ENCODE results near the gene ZFYVE28. TPM values are rescaled to one million over a fixed set of nuclear protein-coding genes. Genes with fewer than 3 reads are reported as not detected.

The ZFYVE28 gene
- total and polyA plus RNA-seq, 2 of the 8 experiments (the other 6 are each of a cell fraction or from before 2014, with no cell fraction given) = 1.7 to 4.9 TPM

DNA sequence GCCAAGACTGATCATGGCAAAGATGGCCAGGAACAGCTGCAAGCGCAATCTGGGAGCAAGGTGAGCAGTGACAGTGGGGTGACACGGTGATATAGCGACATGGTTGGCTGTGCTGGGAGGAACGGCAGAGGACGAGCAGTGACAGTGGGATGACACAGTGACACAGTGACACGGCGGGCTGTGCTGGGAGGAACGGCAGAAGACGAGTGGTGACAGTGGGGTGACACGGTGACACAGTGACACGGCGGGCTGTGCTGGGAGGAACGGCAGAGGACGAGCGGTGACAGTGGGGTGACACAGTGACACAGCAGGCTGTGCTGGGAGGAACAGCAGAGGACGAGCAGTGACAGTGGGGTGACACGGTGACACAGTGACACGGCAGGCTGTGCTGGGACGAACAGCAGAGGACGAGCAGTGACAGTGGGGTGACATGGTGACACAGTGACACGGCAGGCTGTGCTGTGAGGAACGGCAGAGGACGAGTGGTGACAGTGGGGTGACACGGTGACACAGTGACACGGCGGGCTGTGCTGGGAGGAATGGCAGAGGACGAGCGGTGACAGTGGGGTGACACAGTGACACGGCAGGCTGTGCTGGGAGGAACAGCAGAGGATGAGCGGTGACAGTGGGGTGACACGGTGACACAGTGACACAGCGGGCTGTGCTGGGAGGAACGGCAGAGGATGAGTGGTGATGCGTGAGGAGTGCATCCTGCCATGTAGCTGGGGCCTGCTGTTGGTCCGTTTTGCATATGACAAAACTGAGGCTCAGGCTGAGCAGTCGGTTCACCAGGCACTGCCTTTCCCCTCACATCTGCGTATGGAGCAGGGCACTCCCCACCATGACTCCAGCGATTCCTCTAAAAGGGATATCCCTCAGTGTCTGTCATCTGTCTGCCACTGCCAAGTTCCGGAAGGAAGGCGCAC is 120.6 kb downstream of the ZFYVE28 start:
- Histone ChIP-seq H4K91ac (replicated peaks; ENCODE audit: insufficient read length, low read length) (no peak overlapping the region), H3K18ac (ENCODE audit: extremely low read depth, low read length) (no peak overlapping the region), H4K5ac (ENCODE audit: insufficient read length, low read depth, low read length) (no peak overlapping the region), H3K36me3 (ENCODE audit: control insufficient read depth in 2 of 4, insufficient read depth in 4 of 4, low read length in 3 of 4) (no peaks in the 10 kb centered on the region), H2AK5ac (ENCODE audit: low read depth, low read length) (0 out of 2 replicates have a peak overlapping the region, but pooled peaks have one; percentile 28), H3K23ac (ENCODE audit: insufficient read length) (no peak overlapping the region), H2BK15ac (ENCODE audit: low read length) (no peak overlapping the region; the same call in 1 of the 2 replicates), H3K4ac (replicated peaks; ENCODE audit: insufficient read length, low read depth, low read length) (no peak overlapping the region), H2BK20ac (ENCODE audit: low read length) (no peak overlapping the region), H3K4me2 (ENCODE audit: insufficient read depth in 1 of 2, low read depth in 2 of 2, low read length in 2 of 2) (no peak overlapping the region), H2AFZ (ENCODE audit: low read length) (no peak overlapping the region), H4K8ac (ENCODE audit: extremely low read depth, insufficient read depth, low read length) (no peak overlapping the region; the same call in 1 of the 2 replicates), H3K79me1 (ENCODE audit: low read depth, low read length) (no peaks in the 10 kb centered on the region; the same call in 1 of the 2 replicates), H2BK120ac (replicated peaks; ENCODE audit: low read depth, low read length) (no peak overlapping the region), H3K14ac (ENCODE audit: insufficient read length) (no peak overlapping the region), H3K9ac (replicated peaks in 1 of 4; ENCODE audit: extremely low read depth in 1 of 4, low read depth in 3 of 4, low read length in 3 of 4) (0 out of 7 replicates have a peak overlapping the region, but pooled peaks of 1 of the 4 experiments have one; percentile 21), H4K20me1 (replicated peaks in 1 of 2; ENCODE audit: control insufficient read depth in 1 of 2, insufficient read depth in 2 of 2, low read length in 2 of 2) (no peaks in the 10 kb centered on the region), H3K56ac (replicated peaks; ENCODE audit: insufficient read length, low read depth, low read length) (no peak overlapping the region), H2BK12ac (ENCODE audit: low read depth, low read length) (peak overlapping the region; percentile 69; the same call in 1 of the 2 replicates), H3K4me1 (replicated peaks in 1 of 4; ENCODE audit: control insufficient read depth in 3 of 4, insufficient read depth in 4 of 4, low read length in 3 of 4) (no peaks in the 10 kb centered on the region; a peak in 1 of 7 replicates), H3K23me2 (ENCODE audit: low read depth, low read length) (no peaks in the 10 kb centered on the region), H3K79me2 (ENCODE audit: control insufficient read depth in 1 of 2, insufficient read depth in 2 of 2, low read length in 2 of 2) (no peaks in the 10 kb centered on the region), H3K27ac (ENCODE audit: low read depth, low read length) (no peak overlapping the region), H3K4me3 (ENCODE audit: extremely low read depth in 1 of 4, insufficient read depth in 2 of 4, low read depth in 3 of 4, low read length in 4 of 4) (no peak overlapping the region), H3K27me3 (replicated peaks in 1 of 4; ENCODE audit: control insufficient read depth in 3 of 4, extremely low read depth in 1 of 4, insufficient read depth in 3 of 4, low read length in 3 of 4) (no peaks in the 10 kb centered on the region), H2BK5ac (ENCODE audit: low read depth, low read length) (peak overlapping the region; percentile 72), H3K9me3 (ENCODE audit: insufficient read depth in 2 of 2, low read depth in 1 of 2, low read length in 1 of 2) (no peaks in the 10 kb centered on the region)
- CTCF ChIA-PET (ENCODE audit: partially characterized antibody) = interaction anchor here (2.2 kb wide), 1 partner anchor 28 kb away, joined by 6 read pairs; no protein-coding TSS in a partner anchor
- TF ChIP-seq EP300 (IDR thresholded peaks at IDR 0.05; ENCODE audit: borderline replicate concordance in 1 of 2, low read depth in 2 of 2, low read length in 2 of 2) (no peak), RXRA (IDR thresholded peaks at IDR 0.05; ENCODE audit: insufficient read depth, low read depth, low read length) (no peak), GABPA (IDR thresholded peaks at IDR 0.05; ENCODE audit: borderline replicate concordance, insufficient read depth, low read length) (no peak), TBP (IDR thresholded peaks at IDR 0.05; ENCODE audit: low read depth, low read length) (no peak), HDAC6 (IDR thresholded peaks at IDR 0.05; ENCODE audit: low read depth, low read length) (no peak), KDM1A (IDR thresholded peaks at IDR 0.05; ENCODE audit: borderline replicate concordance, low read length) (no peak)
- TF ChIP-seq, protein P1, sequence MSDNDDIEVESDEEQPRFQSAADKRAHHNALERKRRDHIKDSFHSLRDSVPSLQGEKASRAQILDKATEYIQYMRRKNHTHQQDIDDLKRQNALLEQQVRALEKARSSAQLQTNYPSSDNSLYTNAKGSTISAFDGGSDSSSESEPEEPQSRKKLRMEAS (IDR thresholded peaks at IDR 0.05) = no peak
- 85% methylated on average over 38 of the region's 40 CpGs; no CpG with 5 or more reads in 1 of the 2 experiments for WGBS, 2 experiments (ENCODE audit: extremely low coverage in 1 of 2, insufficient coverage in 1 of 2, insufficient read length in 1 of 2, insufficient replicate concordance in 2 of 2, low coverage in 1 of 2, low lambda C conversion rate in 2 of 2, missing lambda C conversion rate in 1 of 2)
- FAIRE-seq (no peak), DNase-seq (ENCODE audit: low read depth in 1 of 2, low spot score in 2 of 2) (no peak)
- POLR2A ChIA-PET (ENCODE audit: partially characterized antibody) = no interaction called here

All from H1 (cell line).